DMS 273 (cell line): ENCODE measurements around the gene U2AF1L4.

ENCODE experiments used
- DNase-seq: peaks from one replicate; lab custom pipeline; 2025; ENCODE audit not compliant: unreplicated experiment; lab: John Stamatoyannopoulos, UW

The U2AF1L4 gene

DNA sequence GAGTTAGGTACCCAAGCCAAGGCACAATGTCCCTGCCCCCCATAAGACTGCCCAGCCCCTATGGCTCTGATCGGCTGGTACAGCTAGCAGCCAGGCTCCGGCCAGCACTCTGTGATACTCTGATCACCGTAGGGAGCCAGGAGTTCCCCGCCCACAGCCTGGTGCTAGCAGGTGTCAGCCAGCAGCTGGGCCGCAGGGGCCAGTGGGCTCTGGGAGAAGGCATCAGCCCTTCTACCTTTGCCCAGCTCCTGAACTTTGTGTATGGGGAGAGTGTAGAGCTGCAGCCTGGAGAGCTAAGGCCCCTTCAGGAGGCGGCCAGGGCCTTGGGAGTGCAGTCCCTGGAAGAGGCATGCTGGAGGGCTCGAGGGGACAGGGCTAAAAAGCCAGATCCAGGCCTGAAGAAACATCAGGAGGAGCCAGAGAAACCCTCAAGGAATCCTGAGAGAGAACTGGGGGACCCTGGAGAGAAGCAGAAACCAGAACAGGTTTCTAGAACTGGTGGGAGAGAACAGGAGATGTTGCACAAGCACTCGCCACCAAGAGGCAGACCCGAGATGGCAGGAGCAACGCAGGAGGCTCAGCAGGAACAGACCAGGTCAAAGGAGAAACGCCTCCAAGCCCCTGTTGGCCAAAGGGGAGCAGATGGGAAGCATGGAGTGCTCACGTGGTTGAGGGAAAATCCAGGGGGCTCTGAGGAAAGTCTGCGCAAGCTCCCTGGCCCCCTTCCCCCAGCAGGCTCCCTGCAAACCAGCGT lies 30.4 kb downstream of the U2AF1L4 start:
- DNase-seq: peak; percentile 36

DNA sequence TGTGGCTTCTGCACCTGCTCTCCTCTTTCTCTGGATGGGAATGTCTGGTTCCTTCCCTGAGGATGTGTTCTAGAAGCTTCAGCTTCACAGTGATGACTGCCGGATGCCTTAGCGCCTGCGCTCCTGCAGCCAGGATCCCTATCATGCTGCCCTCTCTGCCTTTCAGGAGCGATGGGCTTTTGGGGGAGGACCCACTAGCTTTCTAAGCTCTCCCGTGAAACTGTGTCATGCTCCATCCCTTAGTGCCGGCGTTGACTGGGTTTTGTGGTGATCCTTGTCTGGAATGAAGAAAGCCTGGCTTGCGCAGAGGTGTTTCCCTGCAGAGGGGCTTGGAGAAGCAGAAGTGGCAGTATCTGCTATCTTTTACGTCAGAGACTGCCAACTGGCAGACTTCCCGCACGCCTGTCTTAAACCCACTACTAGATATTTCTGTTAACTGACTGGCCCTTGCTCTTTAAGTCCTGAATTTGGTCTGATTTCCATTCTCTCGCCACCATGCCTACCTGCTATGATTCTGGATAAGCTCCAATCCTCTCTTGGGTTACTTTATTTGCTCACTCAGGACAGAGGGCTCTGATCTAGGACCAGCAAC lies 31.2 kb downstream of the U2AF1L4 start:
- no peak for DNase-seq

DNA sequence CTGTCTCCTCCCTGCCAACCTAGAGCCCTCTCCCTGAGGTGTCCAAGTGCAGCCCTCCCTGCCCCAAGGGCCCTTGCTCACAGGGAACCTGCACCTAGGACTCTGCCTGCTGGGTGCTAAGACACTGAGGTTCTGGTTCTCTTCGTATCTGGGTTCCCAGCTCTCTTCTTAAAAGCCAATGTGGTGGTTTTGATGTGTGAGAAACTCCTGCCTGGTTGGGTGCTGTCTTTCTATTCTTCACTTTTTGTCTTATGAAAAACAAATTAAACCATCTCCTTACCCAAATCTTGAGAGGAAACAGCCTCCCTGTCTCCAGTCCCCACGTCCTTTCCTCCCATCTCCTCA lies 31.7 kb downstream of the U2AF1L4 start:
- no peak for DNase-seq

DNA sequence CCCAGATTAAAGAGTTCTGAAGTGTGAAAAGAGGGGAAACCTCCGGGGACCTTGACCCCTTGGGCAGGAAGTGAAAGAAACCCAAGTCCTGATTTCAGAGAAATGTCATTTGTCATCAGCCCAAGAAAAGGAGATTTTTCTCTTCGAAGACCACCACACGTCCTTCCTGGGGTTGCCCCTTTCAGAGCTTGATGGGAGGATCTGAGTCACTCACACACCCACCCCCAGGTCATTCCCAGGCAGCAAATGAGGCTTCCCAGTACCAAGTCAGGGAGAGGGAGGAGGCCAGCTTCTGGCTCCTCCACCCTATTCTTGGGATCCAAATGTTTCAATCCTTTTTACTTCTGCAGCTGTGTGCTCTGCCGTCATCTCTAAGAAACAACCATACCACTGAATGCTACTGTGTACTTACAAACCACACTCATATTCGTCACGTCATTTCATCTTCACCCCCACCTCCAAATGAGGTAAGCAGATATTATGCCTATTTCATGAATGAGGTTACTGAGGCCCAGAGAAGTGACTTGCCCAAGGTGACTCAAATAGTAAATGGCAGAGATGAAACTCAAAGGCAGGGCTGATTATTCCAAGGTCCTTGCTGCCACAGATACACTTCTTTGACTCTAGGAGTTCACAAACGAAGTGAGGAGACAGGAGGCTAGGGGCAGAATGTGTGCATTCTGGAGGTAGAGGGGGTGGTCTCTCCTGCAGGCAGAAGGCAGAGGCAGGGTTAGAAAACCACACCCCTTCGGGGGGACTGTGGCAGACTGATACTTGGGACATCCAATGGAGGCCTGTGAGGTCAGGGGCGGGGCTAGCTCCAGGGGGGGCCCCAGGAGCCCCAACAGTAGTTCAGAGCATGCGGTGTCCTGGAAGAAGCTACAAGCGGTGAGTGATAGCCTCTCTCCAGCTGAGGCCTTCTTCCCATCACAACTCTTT lies 32.4 kb downstream of the U2AF1L4 start:
- no peak for DNase-seq

DNA sequence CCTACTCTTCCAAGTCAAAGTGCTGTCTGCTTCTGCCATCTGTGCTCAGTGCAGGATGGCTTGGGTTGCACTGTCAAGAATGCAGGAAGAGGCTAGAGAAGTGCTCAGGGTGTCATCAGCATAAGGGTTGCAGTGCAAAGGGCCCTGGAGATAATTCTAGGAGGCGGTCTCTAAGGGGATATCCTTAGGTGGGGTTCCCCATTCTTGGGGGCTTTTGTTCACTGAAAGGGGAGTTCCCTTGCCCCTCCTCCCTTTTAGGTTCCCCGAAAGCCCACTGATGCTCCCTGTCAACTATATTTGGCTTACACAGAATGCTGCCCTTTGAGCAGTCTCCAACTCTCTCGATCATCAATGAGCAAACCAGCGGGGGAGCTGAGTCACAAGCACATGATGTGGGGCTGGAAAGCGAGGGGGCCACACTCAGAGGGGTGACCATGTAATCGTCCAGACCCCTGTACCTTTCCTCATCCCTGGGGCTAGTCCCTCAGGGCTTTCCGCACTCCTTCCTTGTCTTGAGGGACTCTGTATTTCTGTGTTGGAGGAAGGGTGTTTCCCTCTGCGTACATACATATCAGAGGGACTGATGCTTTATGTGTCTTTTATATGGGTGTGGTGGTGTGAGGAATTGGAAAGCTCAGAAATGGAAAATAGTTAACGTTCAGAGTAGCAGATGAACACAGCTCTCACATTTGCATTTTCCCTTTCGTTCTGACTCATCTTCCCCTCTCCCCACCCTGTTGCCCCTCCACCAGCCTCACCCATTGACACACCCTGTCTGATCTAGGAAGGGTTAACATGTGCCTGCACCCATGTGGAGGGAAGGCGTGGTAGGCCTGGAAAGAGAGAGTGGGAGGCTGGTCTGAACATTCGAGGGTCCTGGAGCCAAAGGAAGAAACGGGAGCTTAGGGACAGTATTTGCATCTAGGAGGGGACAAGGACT lies 34.2 kb downstream of the U2AF1L4 start:
- DNase-seq: no peak

DNA sequence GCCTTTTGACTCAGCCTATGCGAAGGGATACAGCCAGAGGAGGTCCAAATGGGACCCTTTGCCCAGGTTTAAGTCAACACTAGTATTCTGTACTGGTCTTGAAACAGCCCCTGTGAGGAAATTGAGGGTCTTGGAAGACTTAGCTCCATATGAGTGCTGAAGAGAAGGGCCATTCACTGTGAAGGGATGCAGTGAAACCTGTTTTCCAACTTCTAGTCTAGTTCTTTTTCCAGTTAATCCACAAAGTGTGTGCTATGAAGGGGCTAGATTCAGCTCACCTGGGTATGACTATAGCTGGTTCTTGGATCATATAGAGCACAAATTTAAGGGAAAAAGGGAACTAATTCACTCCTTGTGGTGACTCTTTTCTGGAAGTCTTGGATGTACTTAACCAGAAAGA lies 36.8 kb downstream of the U2AF1L4 start:
- DNase-seq: no peak

DNA sequence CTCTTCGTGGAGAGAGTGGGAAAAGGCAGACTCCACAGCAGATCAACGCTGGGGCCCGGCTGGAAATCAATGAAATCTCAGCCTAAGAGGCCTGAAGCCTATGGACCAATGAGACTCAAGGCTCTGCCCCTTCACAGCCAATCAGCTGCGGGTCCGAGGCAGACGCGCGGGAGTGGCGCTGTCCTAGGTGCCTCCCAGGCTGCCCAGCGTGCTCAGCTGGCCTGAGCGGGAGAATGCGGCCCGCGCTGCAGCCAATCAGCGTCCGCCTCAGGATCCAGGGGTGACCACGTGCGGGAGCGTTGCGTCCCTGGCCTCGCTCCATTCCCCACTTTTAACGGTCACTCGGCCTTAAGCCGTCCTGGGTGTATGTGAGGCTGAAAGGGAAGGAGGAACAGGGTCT lies 41.0 kb downstream of the U2AF1L4 start, which contains the start of gene ZBTB32:
Gene ZBTB32, plus strand, starts transcription at position 341 of the 400 bp plus-strand sequence. CDS start 10,069 bp downstream, outside the sequence.
- DNase-seq: no peak

DNA sequence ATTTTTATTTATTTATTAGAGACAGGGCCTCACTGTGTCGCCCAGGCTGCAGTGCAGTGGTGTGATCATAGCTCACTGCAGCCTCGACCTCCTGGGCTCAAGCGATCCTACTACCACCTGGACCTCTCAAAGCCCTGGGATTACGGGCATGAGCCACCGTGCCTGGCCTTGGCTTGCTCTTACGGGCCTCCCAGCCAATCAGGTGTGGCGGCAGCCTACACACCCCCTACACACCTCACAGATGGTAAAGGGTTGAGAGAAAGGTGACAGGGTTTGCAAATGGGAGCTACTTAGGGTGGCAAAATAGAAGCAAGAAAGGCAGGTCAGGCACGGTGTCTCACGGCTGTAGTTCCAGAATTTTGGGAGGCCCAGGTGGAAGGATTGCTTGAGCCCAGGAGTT lies 41.9 kb downstream of the U2AF1L4 start:
- peak; percentile 21 for DNase-seq

DNA sequence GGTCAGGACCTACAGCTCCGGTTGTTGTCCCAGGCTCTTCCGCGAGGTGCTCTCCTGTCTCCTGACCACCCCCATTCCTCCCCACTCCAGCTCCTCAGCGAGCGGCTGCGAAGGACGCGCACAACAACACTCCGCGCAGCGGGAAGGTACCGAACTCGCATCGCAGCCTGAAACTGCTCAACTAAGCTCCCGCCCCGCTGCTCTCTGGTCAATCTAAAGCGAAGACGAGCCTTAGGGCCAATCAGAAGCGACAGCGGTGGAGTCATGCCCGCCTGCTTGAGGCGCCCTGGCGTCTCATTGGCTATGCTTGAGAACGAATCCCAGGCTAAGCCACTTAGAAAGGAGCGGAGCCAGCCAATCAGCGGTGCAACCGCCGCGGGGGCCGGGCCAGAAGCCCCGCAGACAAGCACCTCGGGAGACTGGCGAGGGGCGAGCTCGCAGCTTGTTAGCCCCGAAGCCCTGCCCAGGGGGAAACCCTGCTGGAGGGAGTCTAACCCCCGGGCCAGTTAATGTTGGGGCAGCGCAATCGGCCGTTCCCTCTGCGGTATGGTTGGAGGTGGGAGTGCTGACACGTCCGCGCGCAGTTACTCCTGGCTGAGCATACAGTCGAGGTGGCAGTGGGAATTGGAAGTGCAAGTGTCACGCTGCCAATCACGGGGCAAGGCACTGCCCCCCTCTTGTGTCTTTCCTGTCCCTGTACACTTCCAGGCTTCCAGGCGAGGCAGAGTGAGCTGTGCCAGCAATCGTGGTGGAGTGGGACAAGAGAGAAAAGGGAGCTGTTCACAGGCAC lies 42.8 kb downstream of the U2AF1L4 start:
- DNase-seq: peak; percentile 99

DNA sequence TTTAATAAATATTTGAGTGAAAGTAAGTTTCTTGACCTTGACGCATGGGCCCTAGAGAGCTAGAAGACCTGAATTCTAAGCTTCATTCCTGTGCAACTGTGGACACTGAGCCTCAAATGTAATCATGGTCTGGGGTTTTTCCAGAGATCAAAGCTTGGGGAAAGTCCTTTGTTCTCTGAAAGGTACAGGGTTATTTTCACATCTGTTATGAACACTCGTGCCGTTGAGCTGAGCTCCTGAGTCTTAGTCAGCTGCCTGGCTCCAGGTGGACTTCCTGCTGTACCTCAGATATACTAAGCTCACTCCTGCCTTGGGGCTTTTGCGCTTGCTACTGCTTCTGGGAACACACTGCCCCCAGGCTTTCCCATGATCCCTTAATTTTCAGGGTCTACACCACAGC lies 48.4 kb downstream of the U2AF1L4 start:
- no peak for DNase-seq

DNA sequence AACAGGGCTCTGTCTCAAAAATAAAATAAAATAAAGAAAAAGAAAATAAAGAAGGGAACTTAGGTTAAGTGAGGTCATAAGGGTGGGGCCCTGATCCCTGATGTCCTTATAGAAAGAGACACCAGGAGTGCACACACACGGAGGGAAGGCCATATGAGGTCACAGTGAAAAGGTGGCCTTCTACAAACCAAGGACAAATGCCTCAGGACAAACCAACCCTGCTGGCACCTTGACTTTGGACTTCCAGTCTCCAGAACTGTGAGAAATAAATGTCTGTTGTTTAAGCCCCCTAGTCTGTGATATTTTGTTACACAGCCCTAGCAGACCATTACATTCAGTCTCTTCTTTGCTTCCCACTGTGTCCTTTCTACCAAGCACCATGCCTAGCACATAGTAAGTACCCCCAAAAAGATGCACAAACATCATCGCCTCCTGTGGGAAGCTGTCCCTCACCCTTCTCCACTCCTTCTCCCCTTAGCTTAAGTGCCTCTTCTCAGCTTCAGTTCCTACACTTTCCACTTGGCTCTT lies 49.3 kb downstream of the U2AF1L4 start:
- DNase-seq: no peak

DNA sequence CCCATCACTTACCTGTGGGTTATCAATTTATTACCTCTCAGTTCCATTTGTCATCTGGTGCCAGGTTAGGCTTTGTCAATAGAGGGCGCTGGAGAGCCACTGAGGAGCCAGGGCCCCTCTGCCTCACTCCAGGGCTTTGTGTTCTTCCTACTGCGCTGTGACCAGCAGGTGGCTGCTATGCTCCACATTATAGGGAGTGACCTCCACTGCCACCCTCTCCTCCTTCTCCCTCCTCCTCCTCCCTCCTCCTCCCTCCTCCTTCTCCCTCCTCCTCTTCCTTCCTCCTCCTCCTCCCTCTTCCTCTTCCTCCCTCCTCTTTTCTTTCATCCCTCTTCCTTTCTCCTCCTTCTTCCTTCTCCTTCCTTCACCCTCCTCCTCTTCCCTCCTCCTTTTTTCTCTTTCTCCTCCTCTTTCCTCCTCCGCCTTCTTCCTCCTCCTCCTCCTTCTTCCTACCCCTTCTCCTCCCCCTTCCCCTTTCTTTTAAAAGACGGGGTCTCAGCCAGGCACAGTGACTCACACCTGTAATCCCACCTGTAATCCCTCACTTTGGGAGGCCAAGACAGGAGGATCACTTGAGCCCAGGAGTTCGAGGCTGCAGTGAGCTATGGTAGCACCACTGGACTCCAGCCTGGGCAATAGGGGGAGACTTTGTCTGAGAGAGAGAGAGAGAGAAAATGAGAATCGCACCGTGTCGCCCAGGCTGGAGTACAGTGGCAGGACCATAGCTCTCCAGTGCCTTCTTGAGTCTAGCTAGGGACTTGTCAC lies 51.2 kb downstream of the U2AF1L4 start:
- peak; percentile 94 for DNase-seq

DNA sequence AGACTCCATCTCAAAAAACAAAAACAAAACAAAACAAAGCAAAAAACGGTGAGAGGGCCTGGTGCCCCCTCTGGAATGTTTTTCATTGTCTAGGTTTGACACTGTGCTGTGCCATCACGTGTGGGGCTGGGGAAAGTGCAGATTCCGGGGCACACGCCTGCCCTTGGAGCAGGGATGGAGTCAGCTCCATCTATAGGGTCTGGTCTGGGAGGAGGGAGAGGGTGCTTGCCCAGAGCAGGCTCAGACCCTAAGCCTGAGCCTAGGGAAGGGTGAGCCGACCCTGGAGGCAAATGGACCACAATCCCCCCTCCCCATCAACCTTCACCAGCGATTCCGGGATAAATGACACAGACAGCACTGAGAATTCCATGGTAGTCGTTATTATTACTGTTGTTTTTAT lies 51.8 kb downstream of the U2AF1L4 start:
- no peak for DNase-seq
